Cardiac fibroblast (primary cell): ENCODE data around the gene CTAGE1.

Source experiments
- DNase-seq, 2 donors: peaks; one replicate each; pipeline versions ENCODE4 v3.0.0 to v3.0.0-alpha.2; 2010; ENCODE audit warnings: low read depth in 2 of 2
- H3K4me3 ChIP-seq, 2 donors: replicated peaks in 1 of 2; 1 replicate in 1 of 2; 2 replicates in 1 of 2; pipeline ENCODE4 v1.5.1; 2011; ENCODE audit warnings: low read depth in 2 of 2, low read length in 2 of 2, mild to moderate bottlenecking in 2 of 2, moderate library complexity in 1 of 2
- TF ChIP-seq, protein P1 (sequence below): IDR thresholded peaks from one replicate; pipeline ENCODE4 v1.5.1; 2011; ENCODE audit warnings: low read depth, mild to moderate bottlenecking, low read length, inconsistent platforms

The CTAGE1 gene

DNA sequence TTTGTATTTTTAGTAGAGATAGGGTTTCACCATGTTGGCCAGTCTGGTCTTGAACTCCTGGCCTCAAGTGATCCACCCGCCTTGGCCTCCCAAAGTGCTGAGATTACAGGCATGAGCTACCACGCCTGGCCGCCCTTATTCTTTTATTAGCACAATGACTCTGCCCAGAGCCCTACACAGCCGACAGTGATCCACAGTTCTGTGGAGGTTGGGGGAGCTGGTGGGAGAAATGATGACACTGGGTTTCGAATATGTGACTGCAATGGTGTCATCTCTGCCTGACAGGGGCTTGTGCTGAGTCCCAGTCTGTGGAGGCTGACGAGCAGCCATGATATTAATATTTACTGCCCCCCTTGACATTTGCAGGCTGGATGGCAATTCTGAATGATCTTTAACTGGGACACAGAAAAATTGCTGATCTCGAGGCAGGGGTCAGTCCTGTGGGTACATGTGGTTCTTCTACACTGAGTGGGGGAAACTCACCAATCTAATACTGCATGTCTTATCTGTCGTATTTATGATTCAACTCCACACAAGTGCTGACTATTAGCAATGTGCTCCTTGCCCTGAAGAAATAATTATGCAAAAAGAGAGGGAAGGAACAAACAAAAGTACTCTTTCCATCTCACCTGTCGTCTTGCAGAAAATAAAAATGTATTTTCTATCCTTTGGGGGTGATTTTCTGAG, 6.3 kb upstream of the CTAGE1 start:
- TF ChIP-seq, protein P1, sequence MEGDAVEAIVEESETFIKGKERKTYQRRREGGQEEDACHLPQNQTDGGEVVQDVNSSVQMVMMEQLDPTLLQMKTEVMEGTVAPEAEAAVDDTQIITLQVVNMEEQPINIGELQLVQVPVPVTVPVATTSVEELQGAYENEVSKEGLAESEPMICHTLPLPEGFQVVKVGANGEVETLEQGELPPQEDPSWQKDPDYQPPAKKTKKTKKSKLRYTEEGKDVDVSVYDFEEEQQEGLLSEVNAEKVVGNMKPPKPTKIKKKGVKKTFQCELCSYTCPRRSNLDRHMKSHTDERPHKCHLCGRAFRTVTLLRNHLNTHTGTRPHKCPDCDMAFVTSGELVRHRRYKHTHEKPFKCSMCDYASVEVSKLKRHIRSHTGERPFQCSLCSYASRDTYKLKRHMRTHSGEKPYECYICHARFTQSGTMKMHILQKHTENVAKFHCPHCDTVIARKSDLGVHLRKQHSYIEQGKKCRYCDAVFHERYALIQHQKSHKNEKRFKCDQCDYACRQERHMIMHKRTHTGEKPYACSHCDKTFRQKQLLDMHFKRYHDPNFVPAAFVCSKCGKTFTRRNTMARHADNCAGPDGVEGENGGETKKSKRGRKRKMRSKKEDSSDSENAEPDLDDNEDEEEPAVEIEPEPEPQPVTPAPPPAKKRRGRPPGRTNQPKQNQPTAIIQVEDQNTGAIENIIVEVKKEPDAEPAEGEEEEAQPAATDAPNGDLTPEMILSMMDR = no peak
- no peak for DNase-seq
- H3K4me3 ChIP-seq = no peak overlapping the region

DNA sequence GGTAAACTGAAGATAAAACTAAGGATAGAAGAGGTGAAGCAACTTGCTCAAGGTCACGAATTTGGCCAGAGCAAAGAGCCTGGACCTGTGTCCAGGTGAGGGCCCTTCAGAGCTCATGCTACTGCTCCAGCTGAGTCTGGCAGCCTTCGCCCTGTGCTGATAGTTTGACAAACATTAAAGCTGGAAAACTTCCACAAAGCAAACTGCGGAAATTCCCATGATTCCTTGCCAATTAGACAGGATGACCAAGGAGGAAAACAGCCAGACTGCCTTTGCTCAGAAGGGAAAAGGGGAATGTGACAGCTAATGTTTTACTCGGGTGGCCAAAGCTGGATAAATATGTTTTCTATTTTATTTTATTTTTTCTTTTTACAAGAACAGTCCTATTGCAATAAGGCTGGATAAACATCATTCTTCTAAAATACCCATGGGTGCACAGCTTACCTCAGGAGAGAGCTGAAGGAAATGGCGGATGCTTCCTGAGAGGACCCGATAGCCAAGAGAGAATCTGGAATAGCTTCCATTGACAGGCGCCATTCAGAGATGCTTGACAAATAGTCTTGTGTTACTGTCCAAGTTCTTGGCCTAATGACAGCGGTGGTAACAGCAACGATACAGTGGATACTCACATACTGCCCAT, 5.3 kb upstream of the CTAGE1 start:
- H3K4me3 ChIP-seq = no peak overlapping the region
- TF ChIP-seq, protein P1 = no peak
- peak; percentile 68 to 84 for DNase-seq

GRCh38 chr18:22420652-22421051, 2.9 kb upstream of the CTAGE1 start:
- no peak overlapping the region for H3K4me3 ChIP-seq
- TF ChIP-seq, protein P1 = no peak
- DNase-seq = no peak

DNA sequence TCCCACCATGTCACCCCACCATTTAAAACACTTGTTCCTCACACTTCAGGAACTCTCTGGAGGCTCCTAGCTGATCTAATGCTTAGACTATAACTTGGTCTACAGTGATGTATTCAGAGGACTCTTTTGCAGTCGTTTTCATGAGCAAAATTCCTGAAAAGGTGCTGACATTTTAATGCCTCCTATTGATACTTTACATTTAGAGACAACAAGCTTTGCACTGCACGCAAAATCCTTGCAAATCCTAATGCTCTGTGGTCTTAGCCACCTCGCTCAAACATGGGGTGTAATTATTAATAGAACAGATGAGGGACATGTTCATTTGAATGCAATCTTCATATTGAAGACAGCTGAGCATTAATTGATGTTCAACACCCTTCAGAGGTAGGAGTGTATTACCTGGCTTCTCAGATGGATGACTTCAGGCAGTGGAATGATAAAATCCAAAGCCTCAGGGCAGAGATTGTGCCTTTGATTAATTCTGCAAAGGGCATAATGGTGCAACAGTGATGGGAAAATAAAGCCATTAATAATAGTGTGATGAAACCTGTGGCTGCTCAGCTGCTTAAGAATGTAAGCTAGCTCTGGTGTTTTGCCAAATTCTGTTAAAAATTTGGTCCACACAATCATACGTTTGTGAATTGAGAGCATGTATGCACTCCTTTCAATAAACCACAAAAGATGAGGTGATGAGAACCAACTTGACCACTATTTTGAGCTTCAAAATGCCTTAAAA, 5.4 kb downstream of the CTAGE1 start:
- no peak overlapping the region for H3K4me3 ChIP-seq
- TF ChIP-seq, protein P1 = no peak
- peak; percentile 48 to 76 for DNase-seq

DNA sequence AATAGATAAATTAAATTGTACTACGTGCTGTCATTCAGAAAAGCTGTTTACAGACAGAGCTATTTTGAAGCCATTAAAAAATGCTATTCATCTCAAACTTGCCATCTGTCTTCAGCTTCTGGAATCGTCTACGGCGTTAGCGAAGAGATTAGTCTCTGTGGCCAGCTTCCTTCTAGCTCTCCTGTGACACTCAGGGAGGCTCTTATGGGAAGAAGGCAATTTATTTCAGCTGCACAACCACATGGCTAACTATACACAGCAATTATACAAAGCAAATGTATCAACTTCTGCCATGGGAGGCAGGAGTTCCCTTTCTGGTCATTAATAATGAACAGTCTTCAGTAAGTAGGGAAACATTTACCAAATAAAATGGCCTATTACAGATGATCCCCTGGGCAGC, 6.3 kb downstream of the CTAGE1 start:
- no peak for DNase-seq
- TF ChIP-seq, protein P1 = no peak
- no peak overlapping the region for H3K4me3 ChIP-seq

DNA sequence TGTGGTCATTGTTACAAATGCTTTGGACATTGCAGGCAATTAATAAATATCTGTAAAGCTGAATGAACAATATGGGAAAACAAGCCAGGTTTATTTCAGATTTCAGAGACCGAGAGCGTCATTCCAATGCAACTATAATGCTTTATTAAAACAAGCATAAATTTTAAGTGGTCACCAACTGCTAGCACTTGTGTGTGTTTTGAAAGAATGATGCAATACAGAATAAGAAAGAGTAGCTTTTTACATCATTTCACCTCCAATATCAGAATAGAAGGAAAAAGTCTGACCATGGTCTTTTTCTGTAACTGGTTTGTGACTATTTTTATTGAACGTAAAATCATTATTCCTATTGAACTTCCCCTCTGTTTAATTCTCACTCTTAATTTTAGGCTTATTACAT, 7.6 kb downstream of the CTAGE1 start:
- no peak for DNase-seq
- no peak overlapping the region for H3K4me3 ChIP-seq
- TF ChIP-seq, protein P1 = no peak
